GM19043 (cell line): Measurements from ENCODE around the gene CTNNBL1.
"Not testable (repeated sequence)": the region's sequence is repeated elsewhere in the genome, so short reads cannot be mapped to it uniquely, and the experiment has no call there.

Experiments
- ATAC-seq: cut with Tn5 transposase; IDR thresholded peaks from one replicate; pipeline ENCODE4 v1.9.1; 2021; ENCODE audit warnings: low read depth; ENCODE audit not compliant: unreplicated experiment

The CTNNBL1 gene

DNA sequence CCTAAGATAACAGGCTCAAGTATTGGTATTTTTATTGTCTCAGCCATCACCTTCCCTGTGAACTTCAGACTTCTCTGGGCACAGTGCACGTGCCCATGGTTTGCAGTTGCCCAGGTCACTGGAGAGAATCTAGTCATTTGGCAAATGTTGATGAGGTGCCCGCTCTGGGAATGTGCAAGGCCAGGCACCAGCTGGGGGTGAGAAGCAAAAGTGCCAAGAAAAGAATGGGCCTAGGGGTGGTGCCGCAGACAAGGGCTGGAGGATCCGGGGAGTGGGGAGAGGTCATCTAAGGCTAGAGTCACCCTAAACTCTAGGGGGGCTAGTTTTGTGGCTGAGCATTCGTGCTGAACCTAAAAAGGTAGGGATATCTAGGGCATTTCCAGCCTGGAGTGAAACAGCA lies 152.0 kb downstream of the CTNNBL1 start:
- no peak for ATAC-seq

DNA sequence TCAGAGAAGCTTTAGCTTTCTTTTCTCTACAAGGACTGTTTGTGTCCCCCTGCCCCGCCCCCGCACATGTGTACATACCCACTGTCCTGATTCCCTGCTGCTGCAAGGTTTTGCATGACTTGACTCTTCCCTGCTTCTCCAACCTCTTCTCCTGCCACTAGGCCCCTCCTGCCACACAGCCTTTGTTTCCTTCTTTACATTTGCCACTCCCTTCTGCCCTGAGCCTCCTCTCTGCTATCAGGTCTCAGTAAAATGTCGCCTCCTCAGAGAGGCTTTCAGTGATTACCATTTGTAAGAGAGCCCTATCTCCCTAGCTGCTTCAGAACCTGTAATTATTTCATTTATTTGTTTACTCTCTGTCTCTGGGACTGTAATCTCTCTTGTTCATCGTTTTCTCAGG lies 152.7 kb downstream of the CTNNBL1 start:
- no peak for ATAC-seq

DNA sequence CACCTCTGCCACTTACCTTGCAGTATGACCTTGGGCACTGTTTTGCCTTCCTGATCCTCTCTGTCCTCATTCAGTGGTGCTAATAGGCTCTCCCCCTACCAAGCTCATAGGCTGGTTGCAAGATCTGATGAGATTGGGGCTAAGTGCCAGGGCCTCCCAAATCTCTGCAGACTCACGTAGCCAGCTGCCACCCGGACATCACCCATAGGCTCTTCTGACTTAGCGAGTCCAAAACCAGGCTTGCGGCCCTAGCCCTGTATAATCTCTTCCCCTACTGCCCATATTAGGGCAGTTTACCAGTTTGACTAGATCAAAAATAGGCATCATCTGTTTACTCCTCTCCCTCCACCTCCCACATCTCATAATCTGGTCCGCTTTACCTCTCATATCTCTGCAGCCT lies 154.9 kb downstream of the CTNNBL1 start:
- ATAC-seq, result no peak

DNA sequence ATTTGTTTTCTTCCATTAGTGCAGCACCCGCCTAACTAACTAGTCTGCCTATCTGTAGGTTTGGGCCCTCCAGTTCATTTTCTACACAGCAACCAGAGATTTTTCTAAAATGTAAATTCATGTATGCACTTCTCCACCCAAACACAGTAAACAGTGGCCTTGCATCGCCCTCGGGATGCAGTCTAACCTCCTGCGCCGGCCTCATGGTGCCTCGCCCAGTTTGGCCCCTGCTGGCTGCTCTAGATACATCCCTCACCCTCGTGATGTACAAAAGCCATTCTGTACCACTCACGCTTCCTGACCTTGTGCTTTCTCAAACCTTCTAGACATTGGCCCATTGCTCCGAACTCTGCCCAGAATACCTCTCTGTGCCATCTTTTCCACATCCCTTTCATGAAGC lies 155.3 kb downstream of the CTNNBL1 start:
- no peak for ATAC-seq

DNA sequence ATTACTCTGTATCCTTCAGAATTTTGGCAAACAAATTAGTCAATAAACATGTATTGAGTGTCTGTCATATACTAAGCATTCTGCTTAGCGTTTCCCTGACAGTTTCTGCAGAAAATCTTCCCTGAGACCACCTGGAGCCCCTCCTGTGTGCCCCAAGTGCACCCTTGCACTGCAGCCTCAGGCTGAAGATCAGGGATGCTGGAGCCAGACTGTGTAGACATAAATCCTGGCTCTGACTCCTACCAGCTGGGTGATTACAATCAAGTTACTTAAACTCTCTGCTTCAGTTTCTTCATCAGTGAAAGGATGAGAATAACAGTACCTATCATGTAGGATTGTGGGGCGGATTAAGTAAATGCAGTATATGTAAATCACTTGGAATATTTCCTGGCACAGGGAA lies 155.7 kb downstream of the CTNNBL1 start:
- no peak for ATAC-seq

DNA sequence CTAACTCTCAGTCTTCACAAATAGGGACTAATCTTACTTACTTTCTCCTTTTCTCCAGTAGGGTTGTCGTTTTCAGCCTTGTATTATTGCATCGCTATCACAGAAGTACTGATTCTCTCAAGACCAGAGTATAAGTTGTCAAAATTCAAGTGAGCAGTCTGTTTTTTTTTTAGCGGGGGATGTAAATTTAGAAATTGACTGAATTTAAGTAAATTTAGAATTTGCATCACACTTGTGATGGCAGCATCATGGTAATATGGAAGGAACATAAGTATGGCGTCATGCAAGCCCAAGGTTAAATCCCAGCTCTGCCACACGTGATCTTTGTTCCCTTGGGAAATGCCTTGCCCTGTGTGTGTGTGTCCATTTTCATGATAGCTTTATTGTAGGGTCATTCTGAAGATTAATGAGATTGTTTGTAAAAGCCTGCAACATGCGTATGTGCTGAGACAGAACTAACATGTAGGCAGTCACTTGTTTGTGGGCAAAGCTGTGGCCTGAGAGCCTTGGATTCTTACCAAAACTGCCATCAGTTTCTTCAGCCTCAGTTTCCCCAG lies 156.3 kb downstream of the CTNNBL1 start:
- ATAC-seq, result no peak

DNA sequence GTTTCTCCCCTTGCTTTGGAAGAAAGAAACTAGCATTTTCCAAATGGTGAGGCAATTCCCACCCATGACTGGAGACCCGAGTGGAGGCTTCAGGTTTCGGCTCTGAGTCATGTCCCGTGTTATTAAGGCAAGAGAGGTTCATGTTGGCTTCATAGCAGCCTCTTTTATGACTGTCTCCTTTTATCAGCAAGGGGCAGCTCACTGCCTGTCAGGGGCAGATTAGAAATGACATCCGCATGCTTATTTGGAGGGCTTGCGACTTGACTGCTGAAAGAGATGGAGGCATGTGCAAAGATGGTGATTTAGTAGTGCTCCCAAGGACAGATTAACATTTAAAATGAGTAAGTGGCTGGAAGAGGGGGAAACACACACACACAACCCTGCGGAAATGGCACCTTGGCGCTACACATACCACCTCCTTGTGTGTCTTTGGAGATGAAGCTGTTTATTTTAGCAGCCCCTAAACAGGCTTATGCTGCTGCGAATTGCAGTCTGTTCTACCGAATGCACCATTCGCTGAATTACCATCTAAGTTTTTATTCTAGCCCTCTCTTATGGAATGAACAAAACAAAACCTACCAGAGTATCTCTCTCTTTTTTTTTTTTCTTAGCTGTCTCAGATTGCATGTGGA lies 157.0 kb downstream of the CTNNBL1 start:
- no peak for ATAC-seq

DNA sequence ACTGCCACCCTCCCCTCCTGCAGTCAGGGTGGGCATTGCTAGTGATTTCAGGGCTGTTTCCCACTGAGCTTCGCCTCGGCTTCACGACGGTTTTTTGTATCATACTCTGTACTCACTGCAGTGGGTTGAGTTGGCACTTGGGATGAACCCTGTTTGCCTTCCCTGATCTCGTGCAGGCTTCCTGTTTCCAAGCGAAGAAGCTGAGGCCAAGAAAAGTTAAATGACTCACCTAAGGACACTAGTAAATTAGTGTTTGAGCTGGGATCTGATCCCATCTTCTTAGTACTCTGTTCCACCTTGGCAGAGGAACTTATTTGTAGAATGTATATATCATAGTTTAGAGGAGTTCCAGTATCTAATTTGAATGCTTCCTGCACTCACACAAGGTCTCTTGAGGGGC lies 158.8 kb downstream of the CTNNBL1 start:
- no peak for ATAC-seq

DNA sequence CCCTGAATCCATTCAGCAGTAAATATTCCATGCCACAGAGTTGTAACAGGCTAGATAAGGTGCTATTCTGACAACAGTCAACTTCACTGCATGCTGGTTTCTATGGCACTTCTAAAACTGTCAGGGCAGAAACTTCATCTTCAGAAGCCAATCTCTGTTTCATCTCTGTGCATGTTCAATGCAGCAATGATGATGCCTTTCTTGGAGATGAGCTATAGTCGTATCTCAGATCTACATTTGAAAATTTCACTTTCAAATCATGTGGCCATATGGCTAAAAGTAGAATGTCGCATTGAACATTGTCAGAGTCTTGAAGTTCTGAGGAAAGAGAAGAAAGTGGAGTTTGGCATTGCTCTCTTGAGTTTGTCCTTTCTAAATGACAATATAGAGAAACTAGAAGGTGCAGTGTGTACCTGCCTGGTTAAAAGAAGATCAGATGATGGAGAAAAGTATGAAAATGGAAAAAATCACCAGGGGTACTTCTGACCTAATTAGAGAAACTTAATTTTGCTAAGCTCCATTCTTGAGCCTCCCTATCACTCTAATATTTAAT lies 160.1 kb downstream of the CTNNBL1 start:
- ATAC-seq, result no peak

DNA sequence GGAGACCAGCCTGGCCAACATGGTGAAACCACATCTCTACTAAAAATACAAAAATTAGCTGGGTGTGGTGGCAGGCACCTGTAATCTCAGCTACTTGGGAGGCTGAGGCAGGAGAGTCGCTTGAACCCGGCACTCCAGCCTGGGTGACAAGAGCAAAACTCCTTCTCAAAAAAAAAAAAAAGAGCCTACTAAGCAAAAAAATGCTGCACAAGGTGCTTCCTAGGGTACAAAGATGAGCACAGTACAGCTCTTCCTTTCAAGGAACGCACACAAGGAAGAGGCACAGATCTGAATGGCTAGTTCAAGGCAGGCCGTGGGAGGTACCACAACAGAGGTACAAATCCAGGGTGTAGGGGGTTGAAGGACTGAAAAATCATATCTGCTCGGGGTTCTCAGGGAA lies 162.2 kb downstream of the CTNNBL1 start:
- not testable (repeated sequence) for ATAC-seq

DNA sequence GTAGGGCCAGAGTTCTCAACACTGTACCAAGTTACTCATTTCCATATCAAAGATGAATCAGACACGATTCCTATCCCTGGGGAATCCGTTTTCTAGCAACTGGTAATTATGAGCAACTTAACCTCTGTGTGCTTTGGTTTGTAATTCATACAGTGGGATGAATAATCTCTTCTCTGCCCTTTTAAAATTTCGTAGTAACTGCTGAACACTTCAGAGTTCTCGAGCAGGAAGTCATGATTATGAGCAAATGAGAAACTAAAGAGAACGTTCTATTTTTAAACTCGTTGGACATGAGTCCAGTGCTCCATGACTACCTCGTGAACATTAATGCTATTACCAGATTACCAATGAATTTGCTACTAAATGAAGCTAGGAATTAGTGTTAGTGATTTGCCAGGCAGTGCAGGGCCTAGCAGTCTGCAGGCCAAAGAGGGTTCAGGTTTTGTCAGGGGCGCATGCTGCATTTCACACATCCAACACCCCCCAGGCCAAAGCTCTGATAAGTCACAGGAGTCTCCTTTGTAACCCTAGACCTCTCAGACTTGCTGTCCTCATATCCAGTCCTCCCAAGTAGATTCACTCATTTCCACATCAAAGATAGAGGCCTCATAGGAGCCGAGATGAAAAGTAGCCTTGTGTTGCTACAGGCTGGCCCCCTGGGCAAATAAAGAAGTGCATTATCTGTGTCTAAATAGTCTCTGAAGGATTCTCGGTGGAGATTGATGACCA lies 163.3 kb downstream of the CTNNBL1 start:
- no peak for ATAC-seq

DNA sequence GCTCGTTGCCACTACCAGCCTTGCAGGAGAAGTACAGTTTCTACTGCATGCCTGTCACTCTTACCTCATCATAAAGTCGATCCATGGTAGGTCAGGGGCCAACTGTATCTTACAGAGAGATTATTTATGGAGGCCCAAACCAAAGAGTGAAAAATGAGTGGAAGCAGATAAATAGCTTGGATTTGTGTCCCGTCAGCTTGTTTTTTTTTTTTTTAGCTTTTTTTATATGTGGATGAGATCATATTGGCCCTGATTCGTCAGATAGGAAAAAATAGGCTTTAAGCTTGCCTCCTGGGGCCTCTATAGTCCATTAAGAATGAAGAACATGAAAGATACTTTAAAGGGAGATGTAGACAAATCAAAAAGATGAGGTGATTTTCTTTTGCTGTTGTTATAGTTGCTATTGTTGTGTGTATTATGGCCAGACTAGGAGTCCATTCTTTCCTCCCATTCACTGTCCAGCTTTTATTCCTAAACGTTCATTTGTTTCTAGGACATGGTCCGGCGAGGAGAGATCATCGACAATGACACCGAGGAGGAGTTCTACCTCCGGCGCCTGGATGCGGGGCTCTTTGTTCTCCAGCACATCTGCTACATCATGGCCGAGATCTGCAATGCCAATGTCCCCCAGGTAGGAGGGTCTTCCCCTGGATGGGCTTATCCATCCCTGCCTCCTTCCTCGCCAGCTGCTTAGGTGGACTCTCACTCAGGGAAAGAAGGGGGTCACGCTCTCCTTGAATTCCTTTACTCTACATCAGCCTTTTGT lies 165.8 kb downstream of the CTNNBL1 start:
- ATAC-seq, result no peak

DNA sequence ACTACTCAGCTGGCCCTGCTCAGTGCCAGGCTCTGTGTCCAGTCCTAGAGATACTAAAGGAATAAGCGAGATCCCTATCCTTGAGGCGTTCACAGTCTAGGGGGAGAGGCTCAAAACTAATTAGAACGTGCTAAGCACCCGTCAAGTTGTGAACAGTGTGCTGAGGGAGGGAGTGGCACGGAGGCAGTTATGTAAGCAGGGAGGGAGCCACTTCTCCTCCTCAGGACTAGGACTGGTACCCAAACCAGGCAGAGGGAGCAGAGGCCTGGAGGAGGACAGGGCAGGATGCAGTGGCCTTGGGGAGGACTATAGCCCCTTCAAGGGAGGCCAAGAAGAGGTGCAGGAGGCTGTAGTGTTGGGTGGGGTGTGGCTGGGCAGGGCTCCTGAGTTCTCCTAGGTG lies 169.5 kb downstream of the CTNNBL1 start:
- ATAC-seq, result no peak

DNA sequence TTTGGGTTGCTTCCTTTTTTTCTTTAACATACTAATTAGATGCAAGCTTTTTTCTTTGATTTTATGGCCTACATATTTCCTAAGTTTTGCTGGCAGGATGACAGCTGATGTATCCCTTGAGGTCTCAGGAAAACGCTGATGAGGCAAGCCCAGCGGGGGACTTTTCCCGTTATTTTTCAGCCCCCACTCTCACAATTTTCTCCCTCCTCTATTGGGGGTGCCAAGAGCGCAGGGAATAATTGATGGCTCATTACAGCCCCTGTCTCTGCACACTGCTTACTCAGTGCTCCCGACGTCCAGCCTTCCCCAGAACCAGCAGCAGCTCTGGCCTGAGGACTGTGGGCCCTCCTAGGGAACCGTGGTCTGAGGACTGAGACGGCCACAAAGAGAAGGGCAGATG lies 170.5 kb downstream of the CTNNBL1 start:
- ATAC-seq, result no peak

DNA sequence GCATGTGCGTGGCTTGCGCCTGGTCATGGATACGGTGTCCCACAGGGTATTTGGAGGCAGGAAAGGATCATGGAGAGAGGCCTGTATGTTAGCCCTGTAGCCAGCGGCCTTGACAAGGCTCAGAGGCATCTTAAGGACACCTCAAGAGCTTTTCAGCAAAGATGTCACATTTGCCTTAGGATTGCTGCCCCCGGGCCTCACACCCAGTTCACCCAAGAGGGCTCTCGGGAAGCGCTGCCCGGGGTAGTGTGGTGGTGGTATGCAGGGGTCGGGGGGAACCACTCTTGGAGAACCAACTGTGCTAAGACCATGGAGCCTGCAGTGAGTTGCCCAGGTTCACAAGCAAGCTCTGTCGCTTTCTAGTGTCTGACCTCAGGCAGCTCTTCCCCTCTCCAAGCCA lies 172.2 kb downstream of the CTNNBL1 start:
- no peak for ATAC-seq

DNA sequence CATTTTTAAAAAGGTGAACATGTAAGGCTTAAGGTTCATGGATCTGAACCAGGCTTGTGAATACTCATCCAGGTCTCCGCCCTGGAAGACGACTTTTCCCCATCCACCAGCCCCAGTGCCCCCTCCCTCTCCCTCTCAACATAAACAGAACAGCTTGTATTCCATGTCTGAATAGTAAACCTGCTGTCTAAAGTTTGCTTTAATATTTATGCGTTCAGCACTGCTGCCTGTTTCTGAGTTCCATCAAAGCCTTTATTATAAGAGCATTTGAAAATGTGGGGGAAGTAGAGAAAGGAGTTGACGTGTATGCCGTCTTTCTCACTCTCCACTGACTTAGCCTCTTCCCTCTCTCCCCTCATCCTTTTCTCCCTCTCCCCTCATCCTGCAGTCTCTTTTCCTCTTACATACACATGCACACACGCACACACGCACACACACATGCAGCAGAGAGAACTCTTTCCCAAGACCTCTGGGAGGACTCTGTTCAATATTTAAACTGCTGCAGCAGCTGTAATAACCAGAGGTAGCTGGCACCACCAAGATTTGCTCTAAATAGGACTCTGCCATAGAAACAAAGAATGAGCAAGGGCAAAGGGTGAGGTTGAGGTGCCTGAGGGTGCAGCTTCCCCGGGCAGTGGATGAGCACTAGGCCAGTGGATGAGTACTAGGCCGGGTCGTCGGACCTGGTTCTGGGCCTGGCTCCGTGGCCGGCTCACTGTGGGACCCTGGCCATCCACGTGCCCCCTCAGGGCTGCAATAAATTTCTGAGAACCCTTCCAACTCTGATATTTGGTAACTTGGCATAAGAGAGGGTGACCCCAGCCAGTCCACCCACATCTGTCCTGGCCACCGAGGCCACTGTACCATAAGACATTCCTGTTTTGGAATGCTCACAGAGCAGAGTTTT lies 173.7 kb downstream of the CTNNBL1 start:
- ATAC-seq, result no peak

DNA sequence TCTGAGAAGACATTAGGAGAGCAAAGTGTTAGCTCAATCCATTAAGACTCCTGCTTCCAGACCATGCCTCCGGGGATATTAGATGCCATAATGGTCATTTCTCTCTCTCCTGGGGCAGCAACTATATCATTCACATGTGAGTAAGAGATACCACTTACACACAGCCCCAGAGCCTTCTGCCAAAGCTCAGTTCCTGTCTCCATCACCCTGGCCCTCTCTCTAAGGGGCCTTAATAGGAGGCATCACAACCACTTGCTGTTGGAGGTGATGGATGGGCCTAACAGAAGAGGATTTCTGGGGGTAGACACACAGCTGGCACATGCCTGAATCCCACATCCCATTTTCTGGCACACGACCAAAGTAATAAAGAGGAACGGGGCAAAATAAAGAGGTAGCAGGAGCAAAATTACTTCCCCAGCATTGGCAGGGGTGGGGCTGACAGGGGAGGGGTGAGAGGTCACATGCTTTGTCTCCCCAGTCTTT lies 175.1 kb downstream of the CTNNBL1 start:
- ATAC-seq, result no peak

DNA sequence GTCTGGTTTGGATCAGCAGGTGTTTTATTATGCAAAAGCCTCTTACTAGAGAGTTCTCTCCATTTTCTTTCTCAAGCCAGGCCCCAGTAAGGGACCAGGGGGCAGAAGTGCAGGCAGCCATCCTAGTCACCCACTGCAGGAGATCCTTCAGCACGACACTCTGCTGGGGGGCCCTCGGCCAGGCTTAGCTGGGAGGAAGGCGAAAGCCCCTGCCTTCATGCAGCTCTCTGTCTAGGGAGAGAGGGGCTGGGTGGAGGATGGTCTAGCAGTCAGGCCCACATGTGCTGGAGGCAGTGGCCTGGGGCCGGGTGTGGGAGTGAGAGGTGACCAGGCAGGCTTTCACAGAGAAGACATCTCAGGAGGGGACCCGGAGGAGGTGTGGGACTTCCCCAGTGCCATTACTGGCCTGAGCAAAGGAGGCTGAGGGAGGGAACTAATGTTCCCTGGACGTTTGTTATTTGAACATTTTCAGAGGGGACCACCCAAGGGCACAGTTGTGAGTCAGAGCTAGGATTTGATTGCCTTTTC lies 175.6 kb downstream of the CTNNBL1 start:
- ATAC-seq, result no peak

DNA sequence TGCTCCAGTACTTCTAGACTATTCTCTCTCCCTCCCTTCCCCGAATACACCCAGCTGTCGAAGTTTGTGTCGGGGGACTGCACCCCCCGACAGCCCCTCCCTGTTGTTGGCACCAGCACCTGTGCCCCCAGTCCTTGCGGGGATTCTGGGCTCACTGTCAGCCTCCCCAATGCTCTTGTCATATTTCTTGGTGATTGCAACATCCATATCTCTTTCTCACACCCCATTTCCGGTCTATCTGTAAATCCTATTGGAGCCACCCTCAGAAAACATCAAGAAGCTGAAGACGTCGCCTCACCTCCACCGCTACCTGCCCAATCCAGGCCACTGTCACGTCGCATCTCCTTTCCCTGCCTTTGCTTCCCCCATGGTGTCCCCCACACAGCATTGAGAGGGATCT lies 176.5 kb downstream of the CTNNBL1 start:
- no peak for ATAC-seq

DNA sequence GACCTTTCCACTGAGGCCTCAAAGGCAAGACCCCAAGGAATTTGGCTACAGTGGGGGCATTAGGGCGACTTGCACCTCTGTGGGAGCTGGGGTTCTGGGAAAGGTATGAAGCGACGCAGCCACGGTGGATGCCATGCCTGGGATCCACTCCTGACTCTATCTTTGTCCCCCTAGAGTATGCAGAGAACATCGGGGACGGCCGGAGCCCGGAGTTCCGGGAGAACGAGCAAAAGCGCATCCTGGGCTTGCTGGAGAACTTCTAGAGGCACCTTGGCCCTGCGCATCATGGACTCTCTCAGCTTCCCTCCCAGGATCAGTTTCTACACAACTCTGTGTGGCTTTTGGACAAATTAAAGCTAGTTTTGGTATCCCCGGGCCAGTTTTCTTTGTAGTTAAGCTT lies 177.9 kb downstream of the CTNNBL1 start:
- no peak for ATAC-seq
